Activated CD4-positive, alpha-beta T cell treated with anti-CD3 and anti-CD28 coated beads for 1 hour (primary cell): Measurements from ENCODE around the gene ARIH1.
"Not testable (repeated sequence)": the region's sequence is repeated elsewhere in the genome, so short reads cannot be mapped to it uniquely, and the experiment has no call there.

Experiments
- DNase-seq: peaks from one replicate; pipeline ENCODE4 v3.0.0-alpha.2; 2020

Gene ARIH1

GRCh38 chr15:72540606-72541237, 66.6 kb downstream of the ARIH1 start:
- DNase-seq: no peak

GRCh38 chr15:72541674-72542073, 67.5 kb downstream of the ARIH1 start:
- DNase-seq: no peak

- no peak for DNase-seq
Measured at GRCh38 chr15:72545156-72545555, 71.0 kb downstream of the ARIH1 start.

GRCh38 chr15:72554471-72555425, 80.6 kb downstream of the ARIH1 start:
- peak; percentile 17 for DNase-seq

DNA sequence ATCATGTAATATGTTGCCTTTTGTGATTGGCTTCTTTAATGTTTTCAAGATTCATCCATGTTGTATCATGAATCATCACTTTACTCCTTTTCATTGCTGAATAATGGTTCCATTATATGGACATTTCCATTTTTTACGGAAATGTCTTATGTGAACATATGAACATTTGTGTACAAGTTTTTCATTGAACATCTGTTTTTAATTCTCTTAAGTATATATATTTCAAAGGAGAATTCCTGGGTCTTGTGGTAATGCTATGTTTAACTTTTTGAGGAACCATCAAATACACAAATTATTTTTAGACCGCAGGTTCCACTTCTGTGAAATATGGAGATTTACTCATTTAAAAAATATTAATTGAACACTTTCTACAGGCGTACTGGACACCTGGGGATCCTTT, 85.7 kb downstream of the ARIH1 start:
- DNase-seq: no peak

DNA sequence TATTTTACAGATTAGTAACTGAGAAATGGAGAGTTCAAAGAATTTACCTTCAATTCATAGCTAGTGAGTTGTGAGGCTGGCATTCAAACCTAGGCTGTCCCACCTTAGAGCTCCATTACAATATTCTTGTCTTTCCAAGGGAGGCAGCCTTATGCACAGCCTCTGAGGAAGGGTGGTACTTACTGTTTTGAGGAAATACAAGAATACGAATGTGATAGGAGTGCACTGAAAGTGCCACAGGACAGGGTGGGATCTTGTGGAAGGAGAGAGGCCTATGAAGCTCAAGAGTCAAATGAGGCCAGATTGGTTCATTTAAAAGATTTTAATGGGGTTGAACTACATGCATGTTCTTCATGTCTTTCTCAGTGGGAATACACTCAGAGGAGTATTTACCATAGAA, 86.3 kb downstream of the ARIH1 start:
- DNase-seq: no peak

GRCh38 chr15:72562386-72562785, 88.3 kb downstream of the ARIH1 start:
- no peak for DNase-seq

DNA sequence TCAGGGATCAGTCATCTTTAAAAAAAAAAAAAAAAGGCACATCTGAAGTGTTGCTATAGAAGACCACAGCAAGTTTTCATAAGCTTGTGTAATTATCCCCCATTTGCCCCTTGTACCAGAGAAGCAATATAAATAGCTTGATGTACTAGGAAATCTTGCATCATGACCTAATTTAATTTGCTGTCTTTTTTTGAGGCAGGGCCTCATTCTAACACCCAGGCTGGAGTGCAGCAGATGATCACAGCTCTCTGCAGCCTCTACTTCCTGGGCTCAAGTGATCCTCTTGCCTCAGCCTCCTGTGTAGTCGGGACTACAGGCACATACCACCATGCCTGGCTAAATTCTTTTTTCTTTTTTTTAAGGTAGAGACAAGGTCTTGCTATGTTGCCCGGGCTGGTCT, 88.7 kb downstream of the ARIH1 start:
- no peak for DNase-seq

DNA sequence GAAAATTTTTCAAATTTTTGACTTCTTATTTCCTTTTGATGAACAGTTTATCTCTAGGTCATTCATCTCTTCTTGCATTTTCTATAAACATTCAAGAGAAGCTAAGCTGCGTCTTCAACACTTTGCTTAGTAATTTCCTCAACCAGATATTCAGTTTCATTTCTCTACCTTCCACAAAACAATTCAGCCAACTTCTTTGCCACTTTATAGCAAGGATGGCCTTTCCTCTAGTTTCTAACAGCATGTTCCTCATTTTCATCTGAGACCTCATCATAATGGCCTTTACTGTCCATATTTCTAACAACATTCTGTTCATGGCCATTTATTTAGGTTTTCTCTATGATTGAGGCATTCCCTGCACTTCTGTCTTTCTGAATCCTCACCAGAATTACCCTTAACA, 90.0 kb downstream of the ARIH1 start:
- DNase-seq: no peak

GRCh38 chr15:72566973-72567372, 92.8 kb downstream of the ARIH1 start:
- no peak for DNase-seq

DNA sequence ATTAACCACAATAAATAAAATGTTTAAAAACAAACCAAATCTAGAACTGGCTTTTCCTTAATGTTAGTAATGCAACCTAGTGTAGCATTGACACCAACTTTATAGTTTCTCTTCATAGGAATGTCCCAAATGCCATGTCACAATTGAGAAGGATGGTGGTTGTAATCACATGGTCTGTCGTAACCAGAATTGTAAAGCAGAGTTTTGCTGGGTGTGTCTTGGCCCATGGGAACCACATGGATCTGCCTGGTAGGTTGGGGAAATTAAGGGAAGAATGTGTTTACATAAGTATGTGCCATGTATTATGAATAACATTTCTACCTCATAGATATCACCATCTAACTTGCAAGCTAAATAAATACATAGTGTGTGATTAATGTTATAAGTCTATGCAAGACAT, 95.9 kb downstream of the ARIH1 start:
- DNase-seq: no peak

- DNase-seq: no peak
Measured at GRCh38 chr15:72579814-72580213, 105.7 kb downstream of the ARIH1 start.

DNA sequence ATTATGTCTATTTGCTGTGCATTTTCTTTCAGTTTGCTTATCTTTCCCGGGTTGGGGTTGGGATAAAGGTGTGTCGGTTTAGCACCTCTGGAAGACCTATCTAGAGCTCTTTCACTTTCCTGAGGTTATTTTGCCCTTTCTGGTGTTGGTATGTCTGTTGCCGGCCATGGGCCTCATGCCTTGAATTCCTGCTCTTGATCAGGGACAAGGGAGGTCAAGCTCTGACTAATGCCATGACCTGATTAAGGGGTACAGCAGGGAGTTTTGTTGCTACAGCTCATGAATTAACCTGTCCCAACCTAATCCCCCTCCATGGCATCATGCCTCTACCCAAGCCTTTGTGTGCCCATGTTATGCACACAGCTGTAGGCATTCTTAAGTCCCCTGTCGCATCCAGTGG, 109.9 kb downstream of the ARIH1 start:
- DNase-seq: no peak

DNA sequence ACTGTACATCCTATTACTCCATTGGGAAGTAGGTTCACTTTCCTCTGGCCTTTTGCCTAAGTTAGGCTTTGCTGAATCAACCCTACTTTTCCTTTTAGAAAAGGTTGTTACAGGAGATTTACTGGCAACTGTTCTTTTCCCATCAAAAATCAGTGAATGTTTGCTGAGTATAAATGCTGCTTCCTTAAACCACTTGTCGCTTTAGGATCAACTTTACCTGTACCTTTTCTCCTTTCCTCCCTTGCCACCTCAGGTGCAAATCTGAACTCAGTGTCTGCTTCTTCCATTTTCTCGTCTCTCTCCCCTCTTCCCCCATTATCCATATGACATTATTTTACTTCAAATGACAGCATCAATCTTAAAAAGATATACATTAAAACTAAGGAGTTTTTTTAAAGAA, 110.9 kb downstream of the ARIH1 start:
- DNase-seq: no peak

GRCh38 chr15:72585476-72586058, 111.4 kb downstream of the ARIH1 start:
- DNase-seq: no peak

DNA sequence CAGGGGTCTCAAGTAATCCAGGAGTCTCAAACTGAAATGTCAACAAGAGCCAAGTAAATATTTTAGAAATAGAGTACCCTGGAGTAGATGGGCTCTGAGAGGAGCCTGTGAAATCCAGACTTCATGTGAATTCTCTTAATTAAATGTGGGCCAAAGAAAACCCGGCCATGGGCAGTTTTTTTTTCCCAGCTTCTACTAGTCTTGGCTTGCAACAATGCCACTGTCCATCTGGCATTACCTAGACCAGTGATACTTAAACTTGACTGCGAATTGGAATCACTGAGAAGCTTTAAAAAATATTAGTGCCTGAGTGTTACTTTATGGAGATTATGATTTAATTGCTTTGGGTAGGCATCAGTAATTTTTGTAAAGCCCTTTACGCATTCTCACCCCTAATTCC, 114.0 kb downstream of the ARIH1 start:
- no peak for DNase-seq

DNA sequence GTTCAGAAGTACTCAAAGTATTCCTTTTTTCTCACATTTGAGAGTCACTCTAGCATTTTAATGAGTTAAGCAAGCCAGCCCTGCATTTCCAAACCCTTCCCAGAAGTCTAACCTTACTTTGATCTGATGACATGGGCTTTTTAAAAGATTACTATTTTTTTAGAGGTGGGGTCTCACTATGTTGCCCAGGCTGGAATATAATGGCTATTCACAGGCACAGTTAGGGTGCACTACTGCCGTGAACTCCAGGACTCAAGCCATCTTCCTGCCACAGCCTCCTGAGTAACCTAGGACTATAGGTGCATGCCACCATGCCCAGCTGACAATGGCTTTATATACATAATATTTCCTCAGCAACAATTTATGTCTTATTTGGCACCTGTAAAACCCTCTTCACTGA, 116.3 kb downstream of the ARIH1 start:
- DNase-seq: no peak

DNA sequence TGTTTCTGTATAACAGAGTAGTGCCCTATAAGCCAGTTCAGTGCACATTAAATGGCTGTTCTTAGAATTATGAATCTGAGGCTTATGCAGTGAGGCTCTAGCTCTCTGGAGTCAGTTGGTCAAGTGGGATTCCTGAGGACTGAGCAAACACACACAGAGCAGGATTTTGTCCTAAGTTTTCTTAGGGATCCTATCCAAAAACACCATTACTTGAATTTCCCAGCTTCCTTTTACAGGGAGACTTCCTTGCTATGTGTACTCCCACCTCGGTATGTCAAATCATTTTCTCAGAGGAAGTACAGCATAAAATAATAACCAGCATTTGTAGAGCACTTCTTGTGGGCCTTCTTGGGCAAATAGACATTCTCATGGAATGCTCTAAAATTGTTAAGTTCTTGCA, 117.2 kb downstream of the ARIH1 start:
- DNase-seq: no peak

DNA sequence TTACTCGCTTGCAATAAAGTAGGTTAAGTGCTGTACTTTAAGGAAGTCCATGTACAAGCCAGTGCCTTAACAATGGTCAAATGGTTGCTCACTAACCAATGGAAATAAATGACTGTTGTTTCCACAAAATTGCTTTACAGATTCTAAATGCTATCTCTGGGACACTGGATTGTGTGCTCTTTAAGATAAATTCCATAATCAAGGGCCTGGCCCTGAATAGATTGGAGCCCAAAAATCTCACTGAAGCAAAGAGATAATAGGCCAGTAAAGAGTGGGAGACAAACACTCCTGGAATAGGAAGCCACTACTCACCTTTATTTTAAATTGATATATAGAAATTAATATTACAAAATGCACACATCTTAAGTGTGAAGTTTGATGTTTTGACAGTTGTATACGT, 118.0 kb downstream of the ARIH1 start:
- DNase-seq: no peak

DNA sequence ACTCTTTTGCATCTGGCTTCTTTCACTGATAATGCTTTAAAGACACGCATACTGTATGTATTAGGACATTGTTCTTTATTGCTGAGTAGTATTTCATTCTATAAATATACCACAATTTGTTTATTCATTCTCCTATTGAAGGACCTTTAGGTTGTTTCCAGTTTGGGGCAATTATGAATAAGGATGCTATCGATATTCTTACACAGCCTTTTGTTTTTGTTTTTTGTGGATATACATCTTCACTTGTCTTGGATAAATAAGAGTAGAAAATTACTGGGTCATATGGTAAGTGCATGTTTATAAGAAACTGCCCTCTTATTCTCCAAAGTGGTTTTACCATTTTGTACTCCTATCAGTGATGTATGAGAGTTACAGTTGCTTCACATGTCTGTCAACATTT, 118.5 kb downstream of the ARIH1 start:
- DNase-seq: no peak

- no peak for DNase-seq
Measured at GRCh38 chr15:72593838-72594237, 119.7 kb downstream of the ARIH1 start.

DNA sequence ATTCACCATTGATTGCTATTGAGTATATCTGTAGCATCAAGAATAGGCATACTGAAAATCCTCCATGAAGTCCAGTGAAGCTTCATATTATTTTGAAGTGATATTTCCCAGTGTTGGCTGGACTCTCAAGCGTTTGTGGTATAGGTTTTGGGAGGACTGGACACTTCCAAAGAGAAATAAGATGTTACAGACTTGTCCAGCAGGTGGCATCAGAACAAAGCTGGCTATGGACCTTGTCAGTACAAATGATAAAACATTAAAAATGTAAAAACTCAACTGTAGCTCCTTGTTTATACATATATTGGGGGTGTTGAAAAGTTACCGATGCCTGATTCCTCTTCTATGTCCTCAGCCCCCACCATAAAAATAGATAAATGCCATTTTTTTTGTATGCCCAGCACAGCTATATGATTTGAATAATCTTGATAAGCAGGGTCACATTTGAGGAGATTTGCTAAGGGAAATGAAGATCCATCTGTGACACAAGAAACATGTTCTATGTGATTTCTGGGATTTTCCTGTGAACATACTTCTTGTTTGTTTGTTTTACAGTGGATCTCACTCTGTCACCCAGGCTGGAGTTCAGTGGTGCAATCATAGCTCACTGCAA, 125.8 kb downstream of the ARIH1 start:
- DNase-seq: no peak

DNA sequence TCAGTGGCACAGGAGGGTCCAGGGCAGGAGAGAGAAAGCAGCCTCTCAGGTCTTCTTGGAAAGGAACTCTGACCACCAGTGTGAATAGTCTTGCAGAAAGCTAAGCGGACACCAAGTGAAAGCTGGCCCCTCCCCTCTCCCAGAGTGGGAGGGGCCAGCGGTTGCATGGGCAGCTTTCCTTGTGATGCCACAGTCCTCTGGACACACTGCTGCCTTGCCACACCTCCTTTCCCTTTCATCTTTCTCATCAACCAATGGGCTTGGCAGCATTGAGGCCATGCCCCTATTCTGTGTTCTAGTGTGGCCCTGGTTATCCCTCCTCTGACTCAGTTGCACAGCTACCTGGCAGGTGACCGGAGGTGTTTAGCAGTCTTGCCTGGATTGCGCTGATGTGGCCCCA, 130.7 kb downstream of the ARIH1 start:
- DNase-seq: no peak

- DNase-seq: not testable (repeated sequence)
Measured at GRCh38 chr15:72608084-72608483, 134.0 kb downstream of the ARIH1 start.
